ELR (cell line): ENCODE measurements around the gene FAM47C.
"Not testable (repeated sequence)": the region's sequence is repeated elsewhere in the genome, so short reads cannot be mapped to it uniquely, and the experiment has no call there.

Experiments
- DNase-seq: peaks from one replicate; pipeline ENCODE4 v3.0.0-alpha.2; 2015; ENCODE audit warnings: low read depth

Gene FAM47C

GRCh38 chrX:37008182-37008581 is at the start of gene FAM47C:
Gene FAM47C, plus strand, starts transcription at chrX:37008366. Its CDS starts 45 bp downstream, at chrX:37008411.
- not testable (repeated sequence) for DNase-seq

- DNase-seq, result no peak
Measured at GRCh38 chrX:36961590-36961989, 46.6 kb upstream of the FAM47C start.

- DNase-seq, result no peak
Measured at GRCh38 chrX:36963069-36963808, 44.9 kb upstream of the FAM47C start.

- no peak for DNase-seq
Measured at GRCh38 chrX:36963852-36964251, 44.3 kb upstream of the FAM47C start.

GRCh38 chrX:36973575-36973974 is 34.6 kb upstream of the FAM47C start:
- no peak for DNase-seq

- DNase-seq, result no peak
Measured at GRCh38 chrX:36974911-36975310, 33.3 kb upstream of the FAM47C start.

GRCh38 chrX:36978886-36979285 is 29.3 kb upstream of the FAM47C start:
- DNase-seq, result peak; percentile 18

GRCh38 chrX:36983831-36984230 is 24.3 kb upstream of the FAM47C start:
- DNase-seq, result no peak

GRCh38 chrX:36985416-36986209 is 22.6 kb upstream of the FAM47C start:
- DNase-seq, result not testable (repeated sequence)

- no peak for DNase-seq
Measured at GRCh38 chrX:36986231-36986630, 21.9 kb upstream of the FAM47C start.

- DNase-seq, result not testable (repeated sequence)
Measured at GRCh38 chrX:36987212-36987611, 21.0 kb upstream of the FAM47C start.

GRCh38 chrX:37000140-37000539 is 8.0 kb upstream of the FAM47C start:
- no peak for DNase-seq

- DNase-seq, result no peak
Measured at GRCh38 chrX:37010496-37010895, 2.3 kb downstream of the FAM47C start.

- DNase-seq, result not testable (repeated sequence)
Measured at GRCh38 chrX:37034260-37034659, 26.1 kb downstream of the FAM47C start.

GRCh38 chrX:37036674-37037220 is 28.6 kb downstream of the FAM47C start:
- not testable (repeated sequence) for DNase-seq

- DNase-seq, result not testable (repeated sequence)
Measured at GRCh38 chrX:37038814-37039213, 30.6 kb downstream of the FAM47C start.

- not testable (repeated sequence) for DNase-seq
Measured at GRCh38 chrX:37042956-37043885, 35.1 kb downstream of the FAM47C start.

GRCh38 chrX:37047776-37048175 is 39.6 kb downstream of the FAM47C start:
- no peak for DNase-seq

- not testable (repeated sequence) for DNase-seq
Measured at GRCh38 chrX:37057572-37057971, 49.4 kb downstream of the FAM47C start.

GRCh38 chrX:37060999-37061398 is 52.8 kb downstream of the FAM47C start:
- peak; percentile 27 for DNase-seq
